Superior temporal gyrus (tissue), 1 donor: ENCODE data around the gene YWHAG.
"Not testable (repeated sequence)": the region's sequence is repeated elsewhere in the genome, so short reads cannot be mapped to it uniquely, and the experiment has no call there.

Experiments
- DNase-seq: peaks from one replicate; pipeline ENCODE4 v3.0.0-alpha.2; 2016; ENCODE audit errors: extremely low spot score

YWHAG gene

DNA sequence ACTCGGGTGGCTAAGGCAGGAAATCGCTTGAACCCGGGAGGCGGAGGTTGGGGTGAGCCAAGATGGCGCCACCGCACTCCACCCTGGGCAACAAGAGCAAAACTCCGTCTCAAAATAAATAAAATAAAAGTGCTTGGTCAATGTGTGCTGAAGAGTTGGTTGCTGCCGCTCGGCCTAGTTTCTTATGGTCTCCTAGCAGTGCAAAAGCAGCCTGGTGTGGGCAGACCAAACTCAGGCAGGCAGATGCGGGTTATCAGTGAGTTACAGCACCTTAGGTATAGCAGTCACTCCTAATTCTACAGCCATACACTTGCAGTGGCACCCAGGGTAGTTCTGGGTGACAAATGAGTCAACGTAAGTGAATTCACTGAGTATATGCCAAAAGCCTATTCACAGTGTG is 33.7 kb downstream of the YWHAG start:
- no peak for DNase-seq

DNA sequence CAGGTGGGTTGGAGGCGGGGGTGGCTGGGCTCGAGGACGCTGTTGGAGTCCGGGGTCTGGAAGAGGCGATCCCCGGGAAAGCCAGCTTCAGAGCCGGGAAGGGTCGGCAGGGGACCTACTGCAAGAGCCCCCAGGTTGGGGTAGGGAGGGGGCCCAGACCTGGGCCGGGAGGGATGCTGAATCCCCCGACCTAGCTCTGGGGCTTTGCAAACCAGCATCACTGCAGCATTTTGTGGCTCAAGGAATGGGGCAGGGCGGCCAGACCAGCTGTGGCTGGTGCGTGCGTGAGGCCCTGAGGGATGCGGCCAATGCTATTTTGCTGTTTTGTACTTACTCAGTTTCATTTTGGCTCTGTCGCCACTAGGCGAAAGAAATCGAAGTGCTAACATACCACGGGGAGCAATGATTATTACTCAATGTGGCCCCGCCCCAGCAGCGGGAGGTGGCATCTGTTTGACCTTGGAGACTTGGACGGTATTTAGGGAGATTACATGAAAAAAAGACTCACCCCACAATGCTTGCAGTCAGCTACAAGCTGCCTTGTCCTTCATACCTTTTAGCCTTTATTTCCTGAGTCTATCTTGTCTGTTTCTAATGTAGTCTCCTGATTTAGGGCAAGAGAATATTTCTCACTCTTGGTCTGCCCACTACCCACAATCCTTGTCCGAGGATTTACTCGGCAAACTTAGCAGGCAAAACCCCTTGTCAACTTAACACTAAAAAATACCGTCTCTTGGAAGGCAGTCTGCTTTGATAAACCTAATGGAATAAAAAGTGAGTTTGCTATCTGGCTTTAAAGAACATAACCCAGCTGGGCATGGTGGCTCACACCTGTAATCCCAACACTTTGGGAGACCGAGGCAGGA is 40.1 kb downstream of the YWHAG start:
- DNase-seq = peak; percentile 76

DNA sequence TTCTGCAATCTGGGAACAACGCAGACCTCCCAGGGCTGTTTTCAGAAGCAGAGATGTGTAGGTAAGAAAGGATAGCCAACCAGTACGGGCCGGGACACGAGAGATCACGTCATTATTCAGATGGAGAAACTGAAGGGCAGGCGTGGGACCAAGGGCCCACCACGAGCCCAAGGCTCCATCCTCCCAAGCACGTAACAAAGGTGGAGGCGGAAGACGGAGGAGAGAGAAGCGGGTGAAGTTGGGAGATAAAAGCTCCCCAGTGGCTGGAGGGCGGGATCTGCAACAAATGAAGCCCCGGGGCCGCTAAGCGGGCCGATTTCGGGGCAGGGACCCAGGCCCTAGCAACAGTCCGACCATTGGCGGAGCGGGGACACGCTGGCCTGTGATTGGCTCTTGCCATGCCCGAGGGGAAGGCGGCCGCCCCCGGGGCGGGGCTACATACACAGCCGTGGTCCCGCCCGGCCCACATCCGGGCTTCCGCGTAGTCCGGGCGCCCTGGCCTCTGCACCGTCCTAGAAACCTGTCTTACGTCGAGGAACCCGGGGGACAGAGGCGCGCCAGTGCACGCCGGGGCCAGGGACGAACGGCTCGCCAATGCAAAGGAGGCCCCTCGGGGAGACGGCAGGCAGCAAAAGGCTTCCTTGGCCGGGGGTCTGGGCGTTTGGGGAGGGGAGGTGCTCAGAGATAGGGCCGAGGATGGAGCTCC is 40.9 kb downstream of the YWHAG start:
- DNase-seq = peak; percentile 99

DNA sequence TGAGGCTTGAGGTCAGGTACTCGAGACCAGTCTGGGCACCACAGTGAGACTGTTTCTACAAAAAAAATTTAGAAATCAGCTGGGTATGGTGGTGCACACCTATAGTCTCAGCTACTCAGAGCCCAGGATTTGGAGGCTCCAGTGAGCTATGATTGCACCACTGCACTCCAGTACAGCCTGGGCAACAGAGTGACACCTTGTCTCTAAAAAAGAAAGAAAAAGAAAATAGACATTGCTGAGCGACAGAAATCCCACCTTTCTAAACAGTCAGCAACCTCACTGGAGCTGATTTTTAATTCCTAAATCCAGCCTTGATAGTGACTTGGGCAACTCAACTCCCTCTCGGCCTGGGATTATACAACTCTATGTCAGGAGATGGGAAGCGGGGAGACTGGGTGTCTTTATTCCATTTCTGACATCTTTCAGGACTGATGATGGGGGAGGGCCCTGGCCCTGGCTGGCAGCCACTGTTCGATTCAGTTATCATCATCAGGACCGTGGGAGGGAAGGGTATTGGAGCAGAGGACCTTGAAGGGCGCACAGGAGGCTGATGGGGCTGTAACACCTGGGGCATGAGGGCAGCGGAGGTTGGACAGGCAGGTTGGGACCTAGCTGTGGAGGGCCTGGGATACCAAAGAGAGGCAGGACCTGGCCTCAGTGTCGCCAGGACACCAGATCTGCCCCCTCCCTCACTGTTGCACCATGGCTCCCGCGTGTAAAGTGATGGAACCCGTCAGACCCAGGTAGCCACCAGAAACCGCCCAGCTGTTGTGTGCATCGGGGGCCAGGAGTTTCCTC is 41.6 kb downstream of the YWHAG start:
- no peak for DNase-seq

DNA sequence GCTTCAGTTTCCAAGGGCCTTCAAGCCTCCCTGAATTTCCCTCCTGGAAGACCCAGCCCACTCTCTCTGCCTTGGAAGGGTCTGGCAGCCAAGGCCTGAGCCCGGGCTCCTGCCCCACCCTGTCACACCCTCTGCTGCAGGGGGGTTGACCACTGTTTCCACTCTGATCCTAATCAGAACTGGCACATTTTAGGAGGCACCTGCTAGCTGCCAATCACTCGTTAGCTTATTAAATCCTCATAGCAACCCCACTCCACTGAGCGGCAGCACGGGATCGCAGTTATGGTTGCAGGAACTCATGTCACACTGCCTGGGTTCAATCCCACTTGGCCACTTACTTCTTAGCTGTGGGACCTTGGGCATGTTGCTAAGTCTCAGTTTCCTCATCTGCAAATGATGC is 43.4 kb downstream of the YWHAG start:
- no peak for DNase-seq

DNA sequence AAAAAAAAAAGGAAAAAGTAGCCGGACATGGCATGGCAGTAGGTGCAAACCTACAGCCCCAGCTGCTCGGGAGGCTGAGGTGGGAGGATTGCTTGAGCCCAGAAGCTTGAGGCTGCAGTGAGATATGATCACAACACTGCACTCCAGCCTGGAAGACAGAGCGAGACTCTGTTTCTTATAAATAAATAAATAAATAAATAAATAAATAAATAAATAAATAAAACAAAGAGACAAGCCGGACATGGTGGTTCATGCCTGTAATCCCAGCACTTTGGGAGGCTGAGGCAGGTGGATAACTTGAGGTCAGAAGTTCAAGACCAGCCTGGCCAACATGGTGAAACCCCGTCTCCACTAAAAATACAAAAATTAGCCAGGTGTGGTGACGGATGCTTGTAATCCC is 44.1 kb downstream of the YWHAG start:
- DNase-seq = not testable (repeated sequence)

DNA sequence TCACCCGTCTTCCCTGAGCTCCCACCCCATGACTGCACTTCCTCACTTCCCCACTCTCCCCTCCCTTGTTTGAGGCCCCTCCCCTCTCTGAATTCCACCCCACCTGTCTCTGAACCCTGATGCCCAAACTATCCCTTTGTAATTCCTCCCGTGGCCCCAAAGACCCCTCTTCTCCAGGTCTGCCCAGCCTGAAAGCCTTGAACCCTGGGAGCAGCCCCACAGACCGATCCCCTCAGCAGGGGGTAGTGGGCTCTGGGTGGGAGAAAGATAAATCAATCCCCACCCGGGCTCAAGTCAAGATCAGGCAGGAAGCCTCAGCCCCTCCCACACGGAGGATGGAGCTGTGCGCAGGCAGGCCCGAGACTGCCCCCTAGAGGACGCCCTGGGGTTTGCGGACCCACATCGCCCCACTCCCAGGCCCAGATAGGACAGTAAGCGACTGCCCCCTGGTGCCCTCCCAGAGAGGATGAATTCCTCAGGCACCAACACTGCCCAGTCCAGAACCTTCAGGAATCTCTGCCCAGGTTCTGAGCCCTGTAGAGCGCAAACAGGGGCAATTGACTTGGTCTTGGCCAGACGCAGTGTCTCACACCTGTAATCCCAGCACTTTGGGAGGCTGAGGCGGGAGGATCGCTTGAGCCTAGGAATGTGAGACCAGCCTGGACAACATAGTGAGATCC is 44.6 kb downstream of the YWHAG start:
- peak; percentile 96 for DNase-seq

DNA sequence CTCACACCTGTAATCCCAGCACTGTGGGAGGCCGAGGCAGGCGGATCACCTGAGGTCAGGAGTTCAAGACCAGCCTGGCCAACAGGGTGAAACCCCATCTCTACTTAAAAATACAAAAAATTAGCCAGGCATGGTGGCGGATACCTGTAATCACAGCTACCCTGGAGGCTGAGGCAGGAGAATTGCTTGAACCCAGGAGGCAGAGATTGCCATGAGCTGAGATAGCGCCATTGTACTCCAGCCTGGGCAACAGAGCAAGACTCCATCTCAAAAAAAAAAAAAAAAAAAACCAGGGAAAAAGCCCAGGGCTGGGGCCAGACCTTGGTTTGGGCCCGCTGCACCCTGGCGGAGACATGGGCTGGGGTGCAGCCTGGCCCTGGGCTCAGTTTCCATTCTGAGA is 47.0 kb downstream of the YWHAG start:
- DNase-seq = not testable (repeated sequence)

DNA sequence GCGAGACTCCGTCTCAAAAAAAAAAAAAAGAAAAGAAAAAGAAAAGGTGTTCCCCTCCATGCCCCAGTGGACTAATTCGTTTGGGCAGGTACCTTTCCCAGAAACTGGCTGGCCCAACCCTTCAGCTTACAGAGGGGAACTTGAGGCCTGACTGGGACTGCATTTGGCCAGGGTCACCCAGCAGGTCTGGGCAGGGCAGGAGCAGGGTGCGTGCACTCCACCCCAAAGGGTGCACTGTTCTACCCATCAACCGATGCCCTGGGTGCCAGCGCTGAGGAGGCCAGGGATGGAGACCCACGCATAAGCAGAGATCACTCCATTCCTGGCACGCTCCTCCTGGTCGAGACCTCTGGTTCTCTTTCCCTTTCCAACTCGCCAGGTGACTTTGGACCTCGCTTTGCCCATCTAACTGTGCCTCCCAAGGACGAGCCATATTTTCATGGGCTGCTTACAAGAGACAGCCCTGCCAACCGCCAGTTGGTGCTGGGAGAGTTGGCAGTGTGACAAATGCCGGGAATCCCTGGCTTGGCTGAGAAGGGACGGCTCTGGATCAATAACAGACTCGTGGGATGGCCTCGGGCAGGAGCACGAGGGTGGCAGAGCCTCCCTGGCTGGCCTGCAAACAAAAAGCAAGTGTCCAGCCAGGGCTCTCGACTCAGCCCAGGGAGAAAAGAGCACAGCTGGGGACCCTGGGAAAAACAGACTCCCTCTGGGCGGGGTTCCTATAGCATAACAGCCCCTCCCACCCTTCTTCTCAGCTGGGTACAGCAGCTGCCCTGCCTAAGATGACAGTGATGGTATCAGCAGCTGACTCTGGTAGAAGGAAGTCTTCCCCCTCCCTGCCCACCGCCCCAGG is 48.5 kb downstream of the YWHAG start:
- no peak for DNase-seq

DNA sequence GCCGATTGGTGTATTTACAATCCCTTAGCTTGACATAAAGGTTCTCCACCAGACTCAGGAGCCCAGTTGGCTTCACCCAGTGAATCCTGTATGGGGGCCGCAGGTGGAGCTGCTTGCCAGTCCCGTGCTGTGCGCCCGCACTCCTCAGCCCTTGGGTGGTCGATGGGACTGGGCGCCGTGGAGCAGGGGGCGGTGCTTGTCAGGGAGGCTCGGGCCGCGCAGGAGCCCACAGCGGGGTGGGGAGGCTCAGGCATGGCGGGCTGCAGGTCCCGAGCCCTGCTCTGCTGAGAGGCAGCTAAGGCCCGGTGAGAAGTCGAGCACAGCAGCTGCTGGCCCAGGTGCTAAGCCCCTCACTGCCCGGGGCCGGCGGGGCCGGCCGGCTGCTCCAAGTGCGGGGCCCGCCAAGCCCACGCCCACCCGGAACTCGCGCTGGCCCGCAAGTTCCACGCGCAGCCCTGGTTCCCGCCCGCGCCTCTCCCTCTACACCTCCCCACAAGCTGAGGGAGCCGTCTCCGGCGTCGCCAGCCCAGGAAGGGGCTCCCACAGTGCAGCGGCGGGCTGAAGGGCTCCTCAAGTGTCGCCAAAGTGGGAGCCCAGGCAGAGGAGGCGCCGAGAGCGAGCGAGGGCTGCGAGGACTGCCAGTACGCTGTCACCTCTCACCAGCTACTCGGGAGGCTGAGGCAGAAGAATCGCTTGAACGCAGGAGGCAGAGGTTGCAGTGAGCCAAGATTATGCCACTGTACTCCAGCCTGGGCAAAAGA is 49.3 kb downstream of the YWHAG start:
- DNase-seq = not testable (repeated sequence)

DNA sequence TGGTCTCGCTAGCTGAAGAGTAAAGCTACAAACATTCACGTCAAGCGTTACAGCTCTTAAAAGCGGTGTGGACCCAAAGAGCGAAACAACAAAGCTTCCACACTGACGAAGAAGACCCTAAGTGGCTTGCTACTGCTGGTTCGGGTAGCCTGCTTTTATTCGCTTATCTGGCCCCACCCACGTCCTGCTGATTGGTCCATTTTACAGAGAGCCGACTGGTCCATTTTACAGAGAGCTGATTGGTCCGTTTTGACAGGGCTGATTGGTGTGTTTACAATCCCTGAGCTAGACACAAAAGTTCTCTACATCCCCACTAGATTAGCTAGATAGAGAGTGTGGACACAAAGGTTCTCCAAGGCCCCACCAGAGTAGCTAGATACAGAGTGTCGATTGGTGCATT is 49.9 kb downstream of the YWHAG start:
- not testable (repeated sequence) for DNase-seq

DNA sequence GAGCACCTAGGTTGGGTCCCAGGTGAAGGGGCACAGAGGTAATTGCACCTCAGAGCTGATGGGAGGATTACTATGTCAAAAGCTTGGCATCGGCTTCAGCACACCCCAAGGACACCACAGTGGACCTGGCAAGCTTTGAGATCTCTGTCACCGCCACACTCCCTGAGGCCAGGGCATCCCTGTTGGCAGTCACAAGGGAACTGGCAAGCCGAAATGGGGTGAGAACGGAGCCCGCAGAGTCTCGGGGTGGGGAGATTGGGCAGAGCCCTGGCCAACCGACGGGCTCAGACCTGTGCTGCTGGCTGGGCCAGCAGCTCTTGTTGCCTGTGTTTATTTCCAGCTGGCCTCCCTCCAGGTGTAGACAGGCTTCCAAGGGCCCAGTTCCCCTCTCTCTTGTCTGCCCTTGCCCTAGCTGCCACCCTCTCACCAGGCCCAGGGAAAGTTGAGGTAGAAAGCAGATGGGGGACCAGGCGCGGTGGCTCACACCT is 53.9 kb downstream of the YWHAG start:
- no peak for DNase-seq

DNA sequence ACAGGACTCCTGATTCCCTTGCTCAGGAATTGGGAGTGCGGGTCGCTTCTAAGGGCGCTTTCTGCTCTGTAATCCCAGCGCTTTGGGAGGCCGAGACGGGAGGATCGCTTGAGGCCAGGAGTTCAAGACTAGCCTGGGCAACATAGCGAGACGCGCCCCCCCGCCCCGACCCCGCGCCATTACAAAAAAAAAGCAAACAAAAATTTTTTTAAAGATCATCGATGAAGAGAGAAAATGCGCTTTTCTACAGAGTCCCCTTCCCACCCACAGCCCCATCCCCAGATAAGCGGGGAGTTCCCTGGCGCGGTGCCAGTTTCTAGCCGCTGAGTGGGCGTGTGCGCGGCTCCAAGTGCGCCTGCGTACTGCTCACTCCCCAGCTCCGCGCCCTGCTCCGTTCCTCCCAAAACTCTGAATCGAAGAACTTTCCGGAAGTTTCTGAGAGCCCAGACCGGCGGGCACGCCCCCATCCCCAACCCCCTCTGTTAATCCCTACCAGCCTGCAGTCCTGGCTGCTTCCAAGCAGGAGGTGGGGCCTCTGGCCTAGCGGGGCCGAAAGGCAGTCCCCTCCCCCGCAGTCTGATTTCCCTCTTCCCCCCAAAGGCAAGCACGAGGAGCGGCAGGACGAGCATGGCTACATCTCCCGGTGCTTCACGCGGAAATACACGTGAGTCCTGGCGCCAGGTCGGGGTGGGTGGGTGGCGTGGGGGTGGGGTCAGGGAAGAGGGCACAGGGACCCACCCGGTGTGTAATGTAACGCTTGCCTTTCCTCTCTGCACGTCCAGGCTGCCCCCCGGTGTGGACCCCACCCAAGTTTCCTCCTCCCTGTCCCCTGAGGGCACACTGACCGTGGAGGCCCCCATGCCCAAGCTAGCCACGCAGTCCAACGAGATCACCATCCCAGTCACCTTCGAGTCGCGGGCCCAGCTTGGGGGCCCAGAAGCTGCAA is 55.3 kb downstream of the YWHAG start:
- peak; percentile 69 for DNase-seq

DNA sequence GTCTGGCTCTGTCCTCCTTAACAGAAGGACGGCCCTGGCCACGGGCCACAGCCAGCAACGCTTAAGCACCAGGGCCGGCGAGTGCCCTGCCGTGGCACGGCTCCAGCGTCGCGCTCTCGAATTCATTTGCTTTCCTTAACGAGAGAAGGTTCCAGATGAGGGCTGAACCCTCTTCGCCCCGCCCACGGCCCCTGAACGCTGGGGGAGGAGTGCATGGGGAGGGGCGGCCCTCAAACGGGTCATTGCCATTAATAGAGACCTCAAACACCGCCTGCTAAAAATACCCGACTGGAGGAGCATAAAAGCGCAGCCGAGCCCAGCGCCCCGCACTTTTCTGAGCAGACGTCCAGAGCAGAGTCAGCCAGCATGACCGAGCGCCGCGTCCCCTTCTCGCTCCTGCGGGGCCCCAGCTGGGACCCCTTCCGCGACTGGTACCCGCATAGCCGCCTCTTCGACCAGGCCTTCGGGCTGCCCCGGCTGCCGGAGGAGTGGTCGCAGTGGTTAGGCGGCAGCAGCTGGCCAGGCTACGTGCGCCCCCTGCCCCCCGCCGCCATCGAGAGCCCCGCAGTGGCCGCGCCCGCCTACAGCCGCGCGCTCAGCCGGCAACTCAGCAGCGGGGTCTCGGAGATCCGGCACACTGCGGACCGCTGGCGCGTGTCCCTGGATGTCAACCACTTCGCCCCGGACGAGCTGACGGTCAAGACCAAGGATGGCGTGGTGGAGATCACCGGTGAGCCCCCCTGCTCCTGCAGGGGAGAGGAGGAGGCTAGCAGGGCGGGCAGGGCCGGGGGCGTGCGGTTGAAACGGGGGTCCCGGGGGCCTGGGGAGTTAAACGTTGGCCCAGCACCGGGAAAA is 56.2 kb downstream of the YWHAG start, which contains the start of gene HSPB1:
Gene HSPB1, plus strand, starts transcription at position 327 of the 855 bp plus-strand sequence. Its CDS starts 40 bp downstream, at position 367.
- DNase-seq = peak; percentile 78

DNA sequence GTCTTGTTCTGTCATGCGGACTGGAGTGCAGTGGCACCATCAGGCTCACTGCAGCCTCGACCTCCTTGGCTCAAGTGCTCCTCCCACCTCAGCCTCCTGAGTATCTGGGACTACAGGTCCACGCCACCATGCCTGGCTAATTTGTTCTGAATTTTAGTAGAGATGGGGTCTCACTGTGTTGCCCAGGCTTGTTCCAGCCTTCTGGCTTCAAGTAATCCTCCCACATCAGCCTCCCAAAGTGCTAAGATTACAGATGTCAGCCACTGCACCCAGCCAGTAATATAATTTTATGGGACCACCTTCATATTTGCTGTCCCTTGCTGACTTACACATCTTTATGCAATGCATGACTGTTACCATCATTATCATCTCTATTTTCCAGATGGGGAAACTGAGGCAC is 57.8 kb downstream of the YWHAG start:
- no peak for DNase-seq

DNA sequence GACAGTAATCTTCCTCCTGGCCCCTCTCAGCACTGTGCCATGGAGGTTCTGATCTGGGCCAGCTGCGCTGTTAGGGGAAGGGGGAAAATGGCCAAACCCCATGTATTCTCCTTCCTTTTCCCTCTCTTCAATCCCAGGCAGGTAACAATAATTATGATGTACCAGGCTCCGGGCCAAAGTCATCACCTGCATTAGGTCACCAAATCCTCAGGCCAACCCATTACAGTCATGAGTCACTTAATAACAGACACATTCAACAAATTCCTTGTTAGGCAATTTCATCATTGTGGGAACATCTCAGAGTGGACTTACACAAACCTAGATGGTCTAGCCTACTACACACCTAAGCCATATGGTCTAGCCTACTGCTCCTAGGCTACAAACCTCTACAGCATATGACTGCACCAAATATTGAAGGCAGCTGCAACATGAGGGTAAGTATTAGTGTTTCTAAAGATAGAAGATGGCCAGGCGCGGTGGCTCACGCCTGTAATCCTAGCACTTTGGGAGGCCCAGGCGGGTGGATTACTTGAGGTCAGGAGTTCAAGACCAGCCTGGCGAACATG is 58.5 kb downstream of the YWHAG start:
- DNase-seq = no peak
